GM21825 (cell line): ENCODE data around the gene ME3.
A peak's percentile ranks its signal among the peaks of the same experiment; 100 is the strongest.
"Not testable (repeated sequence)": the region's sequence is repeated elsewhere in the genome, so short reads cannot be mapped to it uniquely, and the experiment has no call there.

Experiments used
- ATAC-seq: cut with Tn5 transposase; IDR thresholded peaks from one replicate; pipeline ENCODE4 v1.9.1; 2021; ENCODE audit warnings: mild to moderate bottlenecking, moderate library complexity; ENCODE audit not compliant: unreplicated experiment

The ME3 gene

GRCh38 chr11:86623736-86624135 is 48.7 kb downstream of the ME3 start:
- no peak for ATAC-seq

GRCh38 chr11:86623041-86623621 is 49.3 kb downstream of the ME3 start:
- no peak for ATAC-seq

- ATAC-seq: no peak
Observed at GRCh38 chr11:86621854-86622253, 50.6 kb downstream of the ME3 start.

GRCh38 chr11:86620891-86621521 is 51.4 kb downstream of the ME3 start:
- no peak for ATAC-seq

GRCh38 chr11:86619428-86619827 is 53.0 kb downstream of the ME3 start:
- not testable (repeated sequence) for ATAC-seq

GRCh38 chr11:86617502-86617901 is 54.9 kb downstream of the ME3 start:
- ATAC-seq: no peak

- no peak for ATAC-seq
Observed at GRCh38 chr11:86615487-86615886, 56.9 kb downstream of the ME3 start.

GRCh38 chr11:86610559-86611341 is 61.7 kb downstream of the ME3 start:
- no peak for ATAC-seq

GRCh38 chr11:86608251-86608799 is 64.1 kb downstream of the ME3 start:
- ATAC-seq: peak; percentile 85

GRCh38 chr11:86606836-86607481 is 65.5 kb downstream of the ME3 start:
- no peak for ATAC-seq

- no peak for ATAC-seq
Observed at GRCh38 chr11:86606270-86606835, 66.1 kb downstream of the ME3 start.

- no peak for ATAC-seq
Observed at GRCh38 chr11:86596861-86597586, 75.4 kb downstream of the ME3 start.

GRCh38 chr11:86595955-86596354 is 76.5 kb downstream of the ME3 start:
- ATAC-seq: no peak

GRCh38 chr11:86595451-86595850 is 77.0 kb downstream of the ME3 start:
- ATAC-seq: no peak

- no peak for ATAC-seq
Observed at GRCh38 chr11:86594746-86595145, 77.7 kb downstream of the ME3 start.

- ATAC-seq: no peak
Observed at GRCh38 chr11:86593833-86594232, 78.6 kb downstream of the ME3 start.

- ATAC-seq: peak; percentile 95
Observed at GRCh38 chr11:86592659-86593451, 79.6 kb downstream of the ME3 start.

GRCh38 chr11:86592047-86592591 is 80.3 kb downstream of the ME3 start:
- ATAC-seq: no peak

GRCh38 chr11:86591631-86592030 is 80.8 kb downstream of the ME3 start:
- no peak for ATAC-seq
